ENCODE data around the gene ANGEL2.

ANGEL2 gene

DNA sequence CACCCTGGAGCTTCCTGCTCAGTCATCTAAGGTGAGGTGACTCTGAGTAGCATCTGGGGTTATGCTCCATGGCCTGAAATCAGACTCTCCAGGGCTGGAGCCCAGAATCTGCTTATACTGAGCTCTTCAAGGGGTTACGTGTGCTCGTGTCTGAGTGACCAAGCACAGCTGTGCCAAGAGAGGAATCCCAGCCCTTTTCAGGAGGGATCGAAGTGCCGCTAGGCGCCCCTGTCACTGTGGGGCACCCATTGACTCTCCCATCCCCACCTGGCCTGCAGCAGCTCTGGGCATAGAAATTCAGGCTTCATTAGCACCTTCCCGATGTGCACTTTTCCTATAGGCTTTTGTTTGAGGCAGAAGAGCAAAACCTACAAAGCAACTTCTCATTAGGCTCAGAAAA, 51.6 kb downstream of the ANGEL2 start:
- H3K4me3 ChIP-seq (ENCODE audit: low read length): no peak overlapping the region
- H3K4me1 ChIP-seq (ENCODE audit: control insufficient read depth, insufficient read depth, low read length): peaks cover 2% of the 10 kb centered on the region; the same call in 1 of the 2 replicates
- WGBS (ENCODE audit: insufficient coverage, insufficient read length): no CpG with 5 or more reads among the region's 6 CpGs
- H3K27me3 ChIP-seq (ENCODE audit: control insufficient read depth, insufficient read depth, low read length): no peaks in the 10 kb centered on the region
- no peaks in the 10 kb centered on the region for H3K9me3 ChIP-seq (ENCODE audit: control insufficient read depth, insufficient read depth, low read length)
- no peak for DNase-seq (ENCODE audit: low read depth, low spot score)
- peaks cover 59% of the 10 kb centered on the region for H3K36me3 ChIP-seq (ENCODE audit: control insufficient read depth, insufficient read depth, low read length)
- H3K27ac ChIP-seq (ENCODE audit: low read length): no peak overlapping the region

DNA sequence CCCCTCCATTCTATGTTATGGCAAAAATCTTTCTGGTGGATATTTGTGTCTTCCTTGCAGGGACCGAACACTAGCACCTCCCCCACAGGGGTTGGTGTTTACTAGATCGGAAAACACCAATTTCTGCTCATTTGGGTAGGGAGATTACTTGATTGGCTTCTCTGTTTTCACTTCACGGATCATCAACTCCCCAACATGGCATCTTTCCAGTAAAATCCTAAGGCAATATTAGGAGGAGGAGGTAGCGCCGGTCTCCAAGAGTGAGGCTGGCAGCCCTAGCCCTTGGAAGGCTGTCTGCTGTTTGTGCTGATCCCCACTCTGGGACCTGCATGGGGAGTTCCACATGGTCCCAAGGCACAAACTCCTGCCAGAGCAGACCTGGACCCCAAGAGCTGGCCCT, 53.2 kb downstream of the ANGEL2 start:
- WGBS (ENCODE audit: insufficient coverage, insufficient read length): no CpG with 5 or more reads among the region's 5 CpGs
- Histone ChIP-seq H3K4me3 (ENCODE audit: low read length) (no peak overlapping the region), H3K27ac (ENCODE audit: low read length) (no peak overlapping the region), H3K27me3 (ENCODE audit: control insufficient read depth, insufficient read depth, low read length) (no peaks in the 10 kb centered on the region), H3K4me1 (ENCODE audit: control insufficient read depth, insufficient read depth, low read length) (peaks cover 5% of the 10 kb centered on the region), H3K9me3 (ENCODE audit: control insufficient read depth, insufficient read depth, low read length) (no peaks in the 10 kb centered on the region), H3K36me3 (ENCODE audit: control insufficient read depth, insufficient read depth, low read length) (peaks cover 63% of the 10 kb centered on the region)
- DNase-seq (ENCODE audit: low read depth, low spot score): no peak

DNA sequence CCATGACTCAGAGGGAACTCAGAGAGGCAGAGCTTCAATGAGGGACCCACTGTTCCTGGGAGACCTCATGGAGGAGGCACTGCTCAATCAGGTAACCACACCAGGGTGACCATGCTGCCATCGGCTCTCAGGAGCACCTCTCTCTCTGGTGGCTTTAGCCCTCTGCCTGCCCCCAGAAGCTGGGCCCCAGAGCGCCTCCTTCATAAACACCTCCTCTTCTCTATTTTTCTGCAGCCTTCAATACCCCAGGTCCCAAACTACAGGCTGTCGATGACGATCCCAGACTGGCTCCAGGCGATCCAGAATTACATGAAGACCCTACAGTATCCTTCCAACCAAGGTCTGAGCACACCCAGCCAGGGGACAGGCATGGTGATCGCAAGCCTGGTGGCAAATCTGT, 54.7 kb downstream of the ANGEL2 start:
- no peak overlapping the region for H3K4me3 ChIP-seq (ENCODE audit: low read length)
- H3K27me3 ChIP-seq (ENCODE audit: control insufficient read depth, insufficient read depth, low read length): no peaks in the 10 kb centered on the region
- no peak for DNase-seq (ENCODE audit: low read depth, low spot score)
- H3K4me1 ChIP-seq (ENCODE audit: control insufficient read depth, insufficient read depth, low read length): peaks cover 7% of the 10 kb centered on the region
- H3K36me3 ChIP-seq (ENCODE audit: control insufficient read depth, insufficient read depth, low read length): peaks cover 62% of the 10 kb centered on the region
- no CpG with 5 or more reads among the region's 6 CpGs for WGBS (ENCODE audit: insufficient coverage, insufficient read length)
- no peaks in the 10 kb centered on the region for H3K9me3 ChIP-seq (ENCODE audit: control insufficient read depth, insufficient read depth, low read length)
- no peak overlapping the region for H3K27ac ChIP-seq (ENCODE audit: low read length)

DNA sequence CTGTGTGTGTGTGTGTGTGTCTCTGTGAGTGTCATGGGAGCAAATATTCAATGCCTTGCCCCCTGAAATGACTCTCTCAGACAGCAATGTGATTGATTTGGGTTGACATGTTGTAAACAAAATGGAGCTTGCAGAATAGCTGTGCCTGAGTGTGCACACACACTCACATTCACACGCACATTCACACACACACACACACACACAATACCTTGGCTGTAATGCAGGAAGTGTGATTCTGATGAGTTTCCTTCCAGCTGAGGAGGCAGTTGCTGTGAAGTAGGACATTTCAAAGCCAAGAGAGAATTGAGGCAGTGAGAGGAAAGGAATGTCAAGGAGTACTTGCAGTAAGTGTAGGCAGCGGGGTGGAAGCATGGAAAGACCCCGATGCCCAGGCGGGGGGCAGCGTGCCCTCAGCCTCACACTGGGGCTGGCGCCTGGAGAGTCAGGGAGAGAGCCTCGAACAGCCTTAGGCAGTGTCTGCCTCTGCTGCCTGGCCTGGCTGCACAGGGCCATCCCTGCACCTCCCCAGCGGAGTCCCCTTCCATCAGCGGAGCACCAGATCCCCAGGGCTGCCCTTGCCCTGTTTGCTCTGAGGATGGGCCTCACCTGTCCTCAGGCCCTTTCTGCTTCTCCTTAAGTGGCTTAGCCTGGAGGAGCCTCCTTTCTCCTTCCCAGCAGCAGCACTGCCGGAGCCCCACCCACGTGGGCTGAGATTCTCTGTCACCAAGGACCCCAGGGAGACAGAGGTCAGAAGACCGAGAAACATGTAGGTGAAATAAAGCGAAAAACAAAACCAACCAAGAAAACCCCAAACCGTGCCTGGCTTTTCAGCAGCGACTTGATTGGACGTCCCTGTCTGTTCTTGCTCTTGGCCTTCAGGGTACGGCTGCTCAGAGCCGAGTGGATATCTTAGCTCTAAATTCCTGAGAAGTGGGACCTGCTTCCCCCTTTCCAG, 56.1 kb downstream of the ANGEL2 start:
- H3K9me3 ChIP-seq (ENCODE audit: control insufficient read depth, insufficient read depth, low read length): no peaks in the 10 kb centered on the region
- H3K27me3 ChIP-seq (ENCODE audit: control insufficient read depth, insufficient read depth, low read length): no peaks in the 10 kb centered on the region
- H3K36me3 ChIP-seq (ENCODE audit: control insufficient read depth, insufficient read depth, low read length): peaks cover 58% of the 10 kb centered on the region
- no peak for DNase-seq (ENCODE audit: low read depth, low spot score)
- peaks cover 7% of the 10 kb centered on the region for H3K4me1 ChIP-seq (ENCODE audit: control insufficient read depth, insufficient read depth, low read length)
- H3K27ac ChIP-seq (ENCODE audit: low read length): no peak overlapping the region
- no CpG with 5 or more reads among the region's 18 CpGs for WGBS (ENCODE audit: insufficient coverage, insufficient read length)
- H3K4me3 ChIP-seq (ENCODE audit: low read length): no peak overlapping the region

DNA sequence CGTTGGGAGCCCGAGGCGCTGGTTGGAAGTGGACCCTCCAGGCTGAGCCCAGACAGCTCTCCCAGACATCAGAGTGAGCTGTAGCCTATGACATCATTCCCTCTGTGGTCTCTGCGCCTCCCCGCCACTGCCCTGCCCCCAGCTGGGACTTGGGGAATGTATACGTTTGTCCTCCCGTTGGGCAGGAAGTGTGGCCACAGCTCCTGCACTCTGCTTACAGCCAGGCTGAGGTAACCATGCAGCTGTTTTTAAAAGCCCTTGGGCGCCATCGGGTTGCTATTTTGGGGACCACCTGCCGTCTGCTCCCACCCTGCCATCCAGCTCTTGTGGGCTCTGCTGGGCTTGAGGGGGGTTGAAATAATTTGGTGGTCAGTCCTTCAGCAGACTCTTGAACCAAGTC, 57.5 kb downstream of the ANGEL2 start:
- no peak overlapping the region for H3K27ac ChIP-seq (ENCODE audit: low read length)
- WGBS (ENCODE audit: insufficient coverage, insufficient read length): no CpG with 5 or more reads among the region's 10 CpGs
- DNase-seq (ENCODE audit: low read depth, low spot score): no peak
- no peaks in the 10 kb centered on the region for H3K27me3 ChIP-seq (ENCODE audit: control insufficient read depth, insufficient read depth, low read length)
- peaks cover 7% of the 10 kb centered on the region for H3K4me1 ChIP-seq (ENCODE audit: control insufficient read depth, insufficient read depth, low read length)
- H3K9me3 ChIP-seq (ENCODE audit: control insufficient read depth, insufficient read depth, low read length): no peaks in the 10 kb centered on the region
- H3K4me3 ChIP-seq (ENCODE audit: low read length): no peak overlapping the region
- H3K36me3 ChIP-seq (ENCODE audit: control insufficient read depth, insufficient read depth, low read length): peaks cover 54% of the 10 kb centered on the region

DNA sequence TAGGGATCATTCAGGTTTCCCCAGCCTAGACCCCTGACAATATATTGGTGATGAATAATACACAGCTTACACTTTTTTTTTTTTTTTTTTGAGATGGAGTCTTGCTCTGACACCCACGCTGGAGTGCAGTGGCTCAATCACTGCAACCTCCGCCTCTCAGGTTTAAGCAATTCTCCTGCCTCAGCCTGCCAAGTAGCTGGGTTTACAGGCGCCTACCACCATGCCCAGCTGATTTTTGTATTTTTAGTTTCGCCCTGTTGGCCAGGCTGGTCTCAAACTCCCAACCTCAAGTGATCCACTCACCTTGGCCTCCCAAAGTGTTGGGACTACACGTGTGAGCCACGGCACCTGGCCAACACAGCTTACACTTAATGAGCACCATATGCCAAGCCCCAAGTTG, 58.1 kb downstream of the ANGEL2 start:
- Histone ChIP-seq H3K27me3 (ENCODE audit: control insufficient read depth, insufficient read depth, low read length) (no peaks in the 10 kb centered on the region), H3K27ac (ENCODE audit: low read length) (no peak overlapping the region), H3K4me1 (ENCODE audit: control insufficient read depth, insufficient read depth, low read length) (peaks cover 10% of the 10 kb centered on the region), H3K9me3 (ENCODE audit: control insufficient read depth, insufficient read depth, low read length) (no peaks in the 10 kb centered on the region), H3K36me3 (ENCODE audit: control insufficient read depth, insufficient read depth, low read length) (peaks cover 54% of the 10 kb centered on the region), H3K4me3 (ENCODE audit: low read length) (no peak overlapping the region)
- no CpG with 5 or more reads among the region's 6 CpGs for WGBS (ENCODE audit: insufficient coverage, insufficient read length)
- DNase-seq (ENCODE audit: low read depth, low spot score): no peak

DNA sequence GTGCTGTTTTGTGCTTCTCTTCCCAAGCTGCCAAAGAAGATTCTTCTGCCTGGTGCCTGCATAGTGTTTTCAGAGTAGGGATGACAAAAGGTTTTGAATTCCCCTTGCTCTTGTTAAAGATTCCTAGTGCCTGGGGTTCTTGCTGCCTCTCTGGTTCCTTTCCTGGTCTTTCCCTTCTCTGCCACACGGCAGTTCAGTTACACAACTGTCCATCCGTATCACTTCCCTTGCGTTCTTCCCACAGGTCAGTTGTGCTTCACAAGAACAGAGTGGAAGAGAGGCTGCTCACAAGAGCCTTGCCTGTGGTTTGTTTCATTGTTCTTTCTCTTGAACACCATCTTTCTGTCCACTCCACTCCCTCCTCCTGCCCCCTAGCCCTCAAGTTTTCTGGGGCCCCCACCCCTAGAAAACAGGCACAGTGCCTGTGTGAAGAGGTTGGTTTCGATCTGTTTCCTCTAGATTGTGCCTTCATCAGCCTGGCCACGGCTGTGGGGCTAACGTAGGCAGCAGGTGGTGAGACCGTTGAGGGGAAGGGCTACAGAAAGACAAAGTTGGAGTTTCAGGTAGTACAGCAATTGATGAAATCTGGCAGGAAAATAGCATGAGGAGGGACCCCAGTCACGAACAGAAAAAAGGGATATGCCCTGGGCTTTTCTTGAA, 59.6 kb downstream of the ANGEL2 start:
- peaks cover 11% of the 10 kb centered on the region for H3K4me1 ChIP-seq (ENCODE audit: control insufficient read depth, insufficient read depth, low read length)
- no CpG with 5 or more reads among the region's 8 CpGs for WGBS (ENCODE audit: insufficient coverage, insufficient read length)
- H3K27ac ChIP-seq (ENCODE audit: low read length): no peak overlapping the region

DNA sequence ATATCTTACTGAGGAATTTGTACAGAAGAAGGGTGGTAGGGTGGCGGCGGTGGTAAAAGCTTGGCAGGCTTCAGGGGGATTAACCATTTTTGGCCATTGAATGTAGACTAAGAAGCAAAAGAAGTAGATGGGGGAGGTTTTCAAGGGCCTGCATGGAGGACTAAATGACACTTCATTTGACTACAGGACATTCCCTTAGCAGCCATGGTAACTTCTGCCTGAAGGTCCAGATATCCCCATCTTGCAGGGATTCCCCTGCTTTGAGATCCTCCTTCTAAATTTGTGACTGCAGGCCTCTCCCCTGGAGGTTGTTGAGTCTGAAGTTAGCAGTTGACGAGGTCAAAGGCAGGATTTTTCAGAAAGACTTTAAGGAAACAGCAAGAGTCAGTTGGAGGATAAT, 60.6 kb downstream of the ANGEL2 start:
- no peak for DNase-seq (ENCODE audit: low read depth, low spot score)
- no peaks in the 10 kb centered on the region for H3K27me3 ChIP-seq (ENCODE audit: control insufficient read depth, insufficient read depth, low read length)
- no peak overlapping the region for H3K27ac ChIP-seq (ENCODE audit: low read length)
- peaks cover 34% of the 10 kb centered on the region for H3K36me3 ChIP-seq (ENCODE audit: control insufficient read depth, insufficient read depth, low read length)
- H3K9me3 ChIP-seq (ENCODE audit: control insufficient read depth, insufficient read depth, low read length): no peaks in the 10 kb centered on the region
- H3K4me3 ChIP-seq (ENCODE audit: low read length): no peak overlapping the region
- no CpG with 5 or more reads among the region's 3 CpGs for WGBS (ENCODE audit: insufficient coverage, insufficient read length)
- H3K4me1 ChIP-seq (ENCODE audit: control insufficient read depth, insufficient read depth, low read length): peaks cover 11% of the 10 kb centered on the region

More for the DNA sequence above, 59.6 kb downstream of the ANGEL2 start:
- peaks cover 42% of the 10 kb centered on the region for H3K36me3 ChIP-seq (ENCODE audit: control insufficient read depth, insufficient read depth, low read length)
- H3K27me3 ChIP-seq (ENCODE audit: control insufficient read depth, insufficient read depth, low read length): no peaks in the 10 kb centered on the region
- no peak for DNase-seq (ENCODE audit: low read depth, low spot score)
- no peak overlapping the region for H3K4me3 ChIP-seq (ENCODE audit: low read length)
- no peaks in the 10 kb centered on the region for H3K9me3 ChIP-seq (ENCODE audit: control insufficient read depth, insufficient read depth, low read length)

DNA sequence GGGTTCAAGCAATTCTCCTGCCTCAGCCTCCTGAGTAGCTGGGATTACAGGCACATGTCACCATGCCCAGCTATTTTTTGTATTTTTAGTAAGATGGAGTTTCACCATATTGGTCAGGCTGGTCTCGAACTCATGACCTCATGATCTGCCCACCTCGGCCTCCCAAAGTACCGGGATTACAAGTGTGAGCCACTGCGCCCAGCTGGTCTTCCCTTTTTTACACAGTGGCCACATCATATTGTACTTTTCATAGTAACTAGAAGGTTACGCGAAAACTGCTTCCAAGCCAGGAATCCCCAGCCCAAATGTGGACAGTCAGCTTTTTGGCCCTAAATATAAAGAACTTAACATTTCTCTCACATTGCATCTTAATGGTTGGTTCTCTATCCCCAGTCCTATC, 61.2 kb downstream of the ANGEL2 start:
- H3K4me3 ChIP-seq (ENCODE audit: low read length): no peak overlapping the region
- H3K27ac ChIP-seq (ENCODE audit: low read length): no peak overlapping the region
- DNase-seq (ENCODE audit: low read depth, low spot score): no peak
- peaks cover 28% of the 10 kb centered on the region for H3K36me3 ChIP-seq (ENCODE audit: control insufficient read depth, insufficient read depth, low read length)
- H3K9me3 ChIP-seq (ENCODE audit: control insufficient read depth, insufficient read depth, low read length): no peaks in the 10 kb centered on the region
- no CpG with 5 or more reads among the region's 6 CpGs for WGBS (ENCODE audit: insufficient coverage, insufficient read length)
- peaks cover 11% of the 10 kb centered on the region for H3K4me1 ChIP-seq (ENCODE audit: control insufficient read depth, insufficient read depth, low read length)
- H3K27me3 ChIP-seq (ENCODE audit: control insufficient read depth, insufficient read depth, low read length): no peaks in the 10 kb centered on the region

DNA sequence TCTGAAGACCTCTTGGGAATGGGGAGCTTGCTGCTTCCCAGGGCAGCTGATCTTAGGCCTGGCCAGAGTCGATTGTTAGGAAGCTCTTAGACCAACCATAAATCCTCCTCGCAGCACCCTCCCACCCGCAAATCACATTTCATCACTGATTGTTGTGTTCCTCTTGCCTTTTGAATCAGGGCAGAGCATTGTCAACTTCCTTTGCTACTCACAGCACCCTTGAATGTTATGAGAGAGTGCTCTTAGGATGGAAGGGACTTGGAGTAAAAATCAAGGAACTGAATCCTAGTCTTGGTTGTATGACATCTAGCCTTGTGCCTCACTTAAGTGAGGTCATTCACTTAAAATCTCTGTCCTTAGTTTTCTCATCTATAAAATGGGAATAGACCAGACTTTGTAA, 62.3 kb downstream of the ANGEL2 start:
- H3K27ac ChIP-seq (ENCODE audit: low read length): no peak overlapping the region
- no CpG with 5 or more reads among the region's 3 CpGs for WGBS (ENCODE audit: insufficient coverage, insufficient read length)
- peaks cover 20% of the 10 kb centered on the region for H3K36me3 ChIP-seq (ENCODE audit: control insufficient read depth, insufficient read depth, low read length)
- H3K9me3 ChIP-seq (ENCODE audit: control insufficient read depth, insufficient read depth, low read length): no peaks in the 10 kb centered on the region
- H3K4me3 ChIP-seq (ENCODE audit: low read length): no peak overlapping the region
- no peak for DNase-seq (ENCODE audit: low read depth, low spot score)
- H3K27me3 ChIP-seq (ENCODE audit: control insufficient read depth, insufficient read depth, low read length): no peaks in the 10 kb centered on the region
- peaks cover 10% of the 10 kb centered on the region for H3K4me1 ChIP-seq (ENCODE audit: control insufficient read depth, insufficient read depth, low read length)

Measured in iPS DF 6.9 (cell line).